ENCODE data around the gene UST.

DNA sequence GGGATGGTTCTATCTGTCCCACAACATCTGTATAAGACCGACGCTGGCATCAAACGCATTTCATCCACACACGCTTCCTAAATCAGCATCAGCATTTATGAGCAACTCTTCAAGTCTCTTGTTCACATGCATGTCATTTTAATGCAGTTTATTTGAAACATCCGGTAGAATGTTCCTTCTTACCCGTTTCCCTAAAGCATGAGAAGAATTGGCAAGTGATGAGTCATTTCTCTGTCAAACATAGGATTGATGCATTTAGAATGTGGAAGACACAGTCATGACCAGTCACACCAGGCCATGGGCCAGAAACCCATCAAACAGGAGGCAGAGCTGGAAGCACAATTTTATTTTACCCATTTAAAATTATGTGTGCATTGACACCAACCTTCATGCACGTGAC, 122.8 kb downstream of the UST start:
- TF ChIP-seq EGR1 (conservative IDR thresholded peaks at IDR 0.05): no peak
- no peak for TF ChIP-seq DPF2 (IDR thresholded peaks at IDR 0.05)
- TF ChIP-seq POLR2A (conservative IDR thresholded peaks at IDR 0.05): no peak
- no peak for TF ChIP-seq ZHX1 (conservative IDR thresholded peaks at IDR 0.05; ENCODE audit: low read length)
- TF ChIP-seq NEUROD1 (IDR thresholded peaks at IDR 0.05; ENCODE audit: borderline replicate concordance, low read depth, low read length, partially characterized antibody): no peak
- TF ChIP-seq, protein P1, sequence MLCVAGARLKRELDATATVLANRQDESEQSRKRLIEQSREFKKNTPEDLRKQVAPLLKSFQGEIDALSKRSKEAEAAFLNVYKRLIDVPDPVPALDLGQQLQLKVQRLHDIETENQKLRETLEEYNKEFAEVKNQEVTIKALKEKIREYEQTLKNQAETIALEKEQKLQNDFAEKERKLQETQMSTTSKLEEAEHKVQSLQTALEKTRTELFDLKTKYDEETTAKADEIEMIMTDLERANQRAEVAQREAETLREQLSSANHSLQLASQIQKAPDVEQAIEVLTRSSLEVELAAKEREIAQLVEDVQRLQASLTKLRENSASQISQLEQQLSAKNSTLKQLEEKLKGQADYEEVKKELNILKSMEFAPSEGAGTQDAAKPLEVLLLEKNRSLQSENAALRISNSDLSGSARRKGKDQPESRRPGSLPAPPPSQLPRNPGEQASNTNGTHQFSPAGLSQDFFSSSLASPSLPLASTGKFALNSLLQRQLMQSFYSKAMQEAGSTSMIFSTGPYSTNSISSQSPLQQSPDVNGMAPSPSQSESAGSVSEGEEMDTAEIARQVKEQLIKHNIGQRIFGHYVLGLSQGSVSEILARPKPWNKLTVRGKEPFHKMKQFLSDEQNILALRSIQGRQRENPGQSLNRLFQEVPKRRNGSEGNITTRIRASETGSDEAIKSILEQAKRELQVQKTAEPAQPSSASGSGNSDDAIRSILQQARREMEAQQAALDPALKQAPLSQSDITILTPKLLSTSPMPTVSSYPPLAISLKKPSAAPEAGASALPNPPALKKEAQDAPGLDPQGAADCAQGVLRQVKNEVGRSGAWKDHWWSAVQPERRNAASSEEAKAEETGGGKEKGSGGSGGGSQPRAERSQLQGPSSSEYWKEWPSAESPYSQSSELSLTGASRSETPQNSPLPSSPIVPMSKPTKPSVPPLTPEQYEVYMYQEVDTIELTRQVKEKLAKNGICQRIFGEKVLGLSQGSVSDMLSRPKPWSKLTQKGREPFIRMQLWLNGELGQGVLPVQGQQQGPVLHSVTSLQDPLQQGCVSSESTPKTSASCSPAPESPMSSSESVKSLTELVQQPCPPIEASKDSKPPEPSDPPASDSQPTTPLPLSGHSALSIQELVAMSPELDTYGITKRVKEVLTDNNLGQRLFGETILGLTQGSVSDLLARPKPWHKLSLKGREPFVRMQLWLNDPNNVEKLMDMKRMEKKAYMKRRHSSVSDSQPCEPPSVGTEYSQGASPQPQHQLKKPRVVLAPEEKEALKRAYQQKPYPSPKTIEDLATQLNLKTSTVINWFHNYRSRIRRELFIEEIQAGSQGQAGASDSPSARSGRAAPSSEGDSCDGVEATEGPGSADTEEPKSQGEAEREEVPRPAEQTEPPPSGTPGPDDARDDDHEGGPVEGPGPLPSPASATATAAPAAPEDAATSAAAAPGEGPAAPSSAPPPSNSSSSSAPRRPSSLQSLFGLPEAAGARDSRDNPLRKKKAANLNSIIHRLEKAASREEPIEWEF (CRISPR knock-in tag; IDR thresholded peaks at IDR 0.05): no peak
- no peak for TF ChIP-seq FOXA1 (IDR thresholded peaks at IDR 0.05; ENCODE audit: borderline replicate concordance)
